ENCODE results near the gene COG5.

The COG5 gene

DNA sequence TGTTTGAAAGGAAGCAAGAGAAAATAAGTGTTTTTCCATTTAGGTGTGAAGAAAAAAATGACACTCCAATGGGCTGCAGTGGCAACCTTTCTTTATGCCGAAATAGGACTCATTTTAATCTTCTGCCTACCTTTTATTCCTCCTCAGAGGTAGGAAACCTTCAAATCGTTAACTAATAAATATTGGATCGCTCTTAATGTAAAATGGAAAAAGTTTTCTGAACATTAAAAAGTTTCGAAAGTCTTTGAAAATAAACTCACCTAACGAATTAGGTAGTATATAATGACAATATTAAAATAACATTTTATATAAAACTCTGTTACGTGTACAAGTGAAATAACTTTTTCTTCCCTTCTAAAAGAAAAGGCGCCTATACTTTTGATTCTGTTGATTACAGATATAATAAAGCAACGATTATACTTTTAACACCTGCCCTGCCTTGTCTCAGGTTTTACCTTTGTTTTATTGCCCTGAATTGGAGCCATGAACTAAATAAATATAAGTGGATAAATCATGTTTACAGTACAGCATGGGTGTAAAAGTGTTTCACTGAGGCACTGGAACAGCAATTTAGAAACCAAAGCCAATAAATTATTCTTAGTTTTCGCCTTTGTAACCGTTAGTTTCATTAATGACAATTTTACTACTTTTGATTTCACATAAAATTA, 17.1 kb upstream of the COG5 start:
- Histone ChIP-seq H3K4me3 (ENCODE audit: insufficient read depth, low read depth, low read length, poor library complexity, severe bottlenecking) (peak overlapping the region; percentile 89), H3K4me1 (ENCODE audit: control insufficient read depth, insufficient read depth, low read length, poor library complexity, severe bottlenecking) (peaks cover 3% of the 10 kb centered on the region), H3K27me3 (replicated peaks; ENCODE audit: control insufficient read depth, insufficient read depth, low read length, poor library complexity, severe bottlenecking) (no peaks in the 10 kb centered on the region), H3K9me3 (ENCODE audit: control insufficient read depth, low read length) (no peaks in the 10 kb centered on the region), H3K27ac (ENCODE audit: insufficient read depth, low read length, poor library complexity, severe bottlenecking) (peak overlapping the region; percentile 71), H3K36me3 (ENCODE audit: control insufficient read depth, insufficient read depth, low read length) (peaks cover 6% of the 10 kb centered on the region)
- no peak for DNase-seq

DNA sequence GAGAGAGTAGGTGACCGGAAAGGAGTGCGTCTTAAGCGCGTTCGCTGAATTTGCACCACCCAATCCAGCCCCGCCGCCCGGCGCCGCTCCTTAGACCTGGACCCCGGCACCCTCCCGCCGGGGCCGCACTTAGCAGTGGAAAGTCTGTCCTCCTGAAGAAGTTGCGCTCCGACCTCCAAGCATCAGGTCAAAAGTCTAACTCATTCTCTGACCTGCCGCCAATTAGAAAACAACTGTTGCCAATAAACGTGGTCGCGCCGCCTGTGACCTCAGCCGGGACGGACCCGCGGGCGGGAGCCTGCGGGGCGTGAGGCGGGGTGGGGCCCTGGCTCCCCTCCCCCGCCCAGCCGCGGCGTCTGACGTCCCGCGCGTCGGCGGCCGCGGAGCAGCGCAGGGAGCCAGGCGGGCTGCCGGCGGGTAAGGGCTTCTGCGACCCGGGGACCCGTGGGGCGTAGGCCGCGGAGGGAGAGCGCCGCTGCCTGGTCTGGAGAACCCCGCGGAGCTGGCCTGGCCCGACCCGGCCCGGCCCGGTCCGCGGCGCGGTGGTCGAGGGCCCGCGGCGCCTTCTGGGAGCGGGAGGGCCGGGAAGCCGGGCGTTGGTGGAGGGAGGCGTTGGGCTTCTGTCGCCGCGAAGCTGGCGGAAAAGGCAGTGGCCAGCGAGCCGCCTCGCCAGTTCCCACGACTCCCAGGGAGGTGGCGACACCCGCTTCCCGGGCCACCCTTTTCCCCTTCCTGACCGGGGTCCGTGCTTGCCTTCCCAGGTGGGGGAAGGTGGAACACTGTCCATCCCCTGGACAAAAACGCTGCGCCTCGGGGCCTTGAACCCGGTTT, 16.4 kb upstream of the COG5 start, which contains the start of gene BCAP29:
BCAP29 (plus strand) TSS at position 362 of the 831 bp plus-strand sequence. CDS start 527 bp downstream, outside the sequence.
- Histone ChIP-seq H3K36me3 (ENCODE audit: control insufficient read depth, insufficient read depth, low read length) (peaks cover under 1% of the 10 kb centered on the region), H3K9me3 (ENCODE audit: control insufficient read depth, low read length) (no peaks in the 10 kb centered on the region), H3K4me1 (ENCODE audit: control insufficient read depth, insufficient read depth, low read length, poor library complexity, severe bottlenecking) (peaks cover 3% of the 10 kb centered on the region), H3K27me3 (replicated peaks; ENCODE audit: control insufficient read depth, insufficient read depth, low read length, poor library complexity, severe bottlenecking) (no peaks in the 10 kb centered on the region), H3K4me3 (ENCODE audit: insufficient read depth, low read depth, low read length, poor library complexity, severe bottlenecking) (peak within 1 kb of the TSS; percentile 89), H3K27ac (ENCODE audit: insufficient read depth, low read length, poor library complexity, severe bottlenecking) (peak within 1 kb of the TSS; percentile 71)
- peak; percentile 43 to 54 (median 49) for DNase-seq

DNA sequence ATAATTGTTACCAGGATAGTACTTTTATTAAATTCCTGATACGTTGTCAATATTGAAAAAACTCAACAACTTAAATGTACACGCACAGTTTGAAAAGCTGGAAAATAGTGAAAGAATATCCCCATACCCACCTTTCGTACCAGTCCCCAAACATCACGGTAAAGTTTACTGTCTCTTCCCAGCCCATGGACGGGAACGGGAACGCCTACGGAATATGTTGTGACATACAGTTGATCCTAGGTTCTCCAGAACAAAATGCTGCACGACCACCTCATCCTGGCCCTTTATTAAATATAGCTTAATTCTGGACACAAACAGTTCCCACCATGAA, 15.8 kb upstream of the COG5 start:
- DNase-seq = no peak
- Histone ChIP-seq H3K9me3 (ENCODE audit: control insufficient read depth, low read length) (no peaks in the 10 kb centered on the region), H3K27me3 (replicated peaks; ENCODE audit: control insufficient read depth, insufficient read depth, low read length, poor library complexity, severe bottlenecking) (no peaks in the 10 kb centered on the region), H3K4me1 (ENCODE audit: control insufficient read depth, insufficient read depth, low read length, poor library complexity, severe bottlenecking) (peaks cover 3% of the 10 kb centered on the region), H3K27ac (ENCODE audit: insufficient read depth, low read length, poor library complexity, severe bottlenecking) (peak overlapping the region; percentile 71), H3K4me3 (ENCODE audit: insufficient read depth, low read depth, low read length, poor library complexity, severe bottlenecking) (peak overlapping the region; percentile 89), H3K36me3 (ENCODE audit: control insufficient read depth, insufficient read depth, low read length) (no peaks in the 10 kb centered on the region)

DNA sequence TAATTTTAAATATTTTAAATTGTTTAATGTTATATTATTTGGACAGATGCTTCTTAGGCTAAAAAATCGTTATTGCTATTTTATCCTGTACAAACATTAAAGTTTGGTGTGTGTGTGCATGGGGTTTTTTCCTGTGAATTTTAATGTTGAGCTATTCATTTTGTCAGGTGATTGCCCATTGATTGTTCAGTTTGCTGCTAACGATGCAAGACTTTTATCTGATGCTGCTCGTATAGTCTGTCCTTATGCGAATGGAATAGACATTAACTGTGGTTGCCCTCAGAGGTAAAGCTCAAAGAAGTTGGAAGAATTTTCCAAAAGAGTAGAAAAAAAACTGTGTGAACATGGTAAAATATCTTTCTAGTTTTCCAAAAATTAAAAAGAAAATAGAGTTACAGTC, 9.8 kb upstream of the COG5 start:
- no peaks in the 10 kb centered on the region for H3K4me1 ChIP-seq (ENCODE audit: control insufficient read depth, insufficient read depth, low read length, poor library complexity, severe bottlenecking)
- H3K4me3 ChIP-seq (ENCODE audit: insufficient read depth, low read depth, low read length, poor library complexity, severe bottlenecking) = no peak overlapping the region
- peaks cover 18% of the 10 kb centered on the region for H3K36me3 ChIP-seq (ENCODE audit: control insufficient read depth, insufficient read depth, low read length)
- no peaks in the 10 kb centered on the region for H3K9me3 ChIP-seq (ENCODE audit: control insufficient read depth, low read length)
- DNase-seq = no peak
- no peak overlapping the region for H3K27ac ChIP-seq (ENCODE audit: insufficient read depth, low read length, poor library complexity, severe bottlenecking)
- H3K27me3 ChIP-seq (replicated peaks; ENCODE audit: control insufficient read depth, insufficient read depth, low read length, poor library complexity, severe bottlenecking) = no peaks in the 10 kb centered on the region

DNA sequence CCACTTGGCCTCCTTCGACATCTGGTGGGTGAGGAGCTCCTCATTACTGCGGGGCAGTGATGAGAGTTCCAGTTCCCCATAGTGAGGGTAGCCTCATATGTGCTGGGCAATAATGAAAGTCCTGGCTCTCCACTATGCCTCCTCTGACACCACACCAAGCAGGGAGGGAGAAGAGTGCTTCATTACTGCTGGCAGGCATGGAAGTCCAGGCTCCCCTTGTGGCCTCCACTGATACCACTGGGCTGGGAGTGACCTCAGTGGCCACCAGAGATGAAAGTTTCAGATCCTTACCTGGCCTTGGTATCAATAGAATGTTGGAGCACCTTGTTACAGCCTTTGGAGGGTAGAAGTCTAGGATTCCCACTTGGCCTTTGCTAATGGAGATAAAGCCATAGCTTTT, 6.6 kb upstream of the COG5 start:
- no peaks in the 10 kb centered on the region for H3K4me1 ChIP-seq (ENCODE audit: control insufficient read depth, insufficient read depth, low read length, poor library complexity, severe bottlenecking)
- H3K4me3 ChIP-seq (ENCODE audit: insufficient read depth, low read depth, low read length, poor library complexity, severe bottlenecking) = no peak overlapping the region
- no peaks in the 10 kb centered on the region for H3K9me3 ChIP-seq (ENCODE audit: control insufficient read depth, low read length)
- H3K36me3 ChIP-seq (ENCODE audit: control insufficient read depth, insufficient read depth, low read length) = peaks cover 18% of the 10 kb centered on the region
- H3K27me3 ChIP-seq (replicated peaks; ENCODE audit: control insufficient read depth, insufficient read depth, low read length, poor library complexity, severe bottlenecking) = no peaks in the 10 kb centered on the region
- H3K27ac ChIP-seq (ENCODE audit: insufficient read depth, low read length, poor library complexity, severe bottlenecking) = no peak overlapping the region
- no peak for DNase-seq

DNA sequence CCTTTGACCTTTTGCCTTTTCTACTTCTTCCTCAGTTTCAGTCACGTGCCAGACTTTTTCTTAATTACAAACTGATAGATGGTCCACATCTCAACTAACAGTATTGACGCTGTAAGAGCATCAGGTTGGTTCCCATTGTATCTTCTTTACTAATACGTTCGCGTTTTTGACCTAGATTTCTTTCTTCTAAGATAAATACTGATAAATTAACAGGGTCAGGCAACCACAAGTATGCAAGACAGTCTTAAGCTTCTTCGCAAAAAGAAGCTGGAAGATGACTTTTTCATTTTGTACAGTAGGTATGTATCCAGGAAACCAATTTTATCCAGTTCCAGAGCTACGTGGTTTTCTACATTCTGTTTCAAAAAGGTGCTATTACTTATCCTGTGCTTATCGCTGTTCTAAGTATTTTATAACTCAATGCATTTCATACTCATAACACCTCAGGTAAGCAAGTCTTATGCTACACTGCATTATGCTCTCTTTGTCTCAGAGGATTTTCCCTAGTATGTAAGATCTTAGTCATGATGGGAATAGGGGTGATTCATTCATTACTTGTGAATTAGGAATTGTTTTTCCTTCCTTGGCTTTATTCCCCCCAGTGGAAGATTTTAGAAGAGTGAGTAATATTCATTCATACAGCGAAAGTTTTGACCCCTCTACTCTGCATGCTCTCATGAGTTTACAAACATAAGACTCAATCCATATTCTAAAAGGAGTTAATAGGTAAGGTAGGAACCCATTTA, 1.0 kb upstream of the COG5 start:
- DNase-seq = no peak
- H3K36me3 ChIP-seq (ENCODE audit: control insufficient read depth, insufficient read depth, low read length) = peaks cover under 1% of the 10 kb centered on the region
- peaks cover 23% of the 10 kb centered on the region for H3K4me1 ChIP-seq (ENCODE audit: control insufficient read depth, insufficient read depth, low read length, poor library complexity, severe bottlenecking)
- peak overlapping the region; percentile 92 for H3K27ac ChIP-seq (ENCODE audit: insufficient read depth, low read length, poor library complexity, severe bottlenecking)
- peak overlapping the region; percentile 82 for H3K4me3 ChIP-seq (ENCODE audit: insufficient read depth, low read depth, low read length, poor library complexity, severe bottlenecking)
- no peaks in the 10 kb centered on the region for H3K9me3 ChIP-seq (ENCODE audit: control insufficient read depth, low read length)
- no peaks in the 10 kb centered on the region for H3K27me3 ChIP-seq (replicated peaks; ENCODE audit: control insufficient read depth, insufficient read depth, low read length, poor library complexity, severe bottlenecking)

DNA sequence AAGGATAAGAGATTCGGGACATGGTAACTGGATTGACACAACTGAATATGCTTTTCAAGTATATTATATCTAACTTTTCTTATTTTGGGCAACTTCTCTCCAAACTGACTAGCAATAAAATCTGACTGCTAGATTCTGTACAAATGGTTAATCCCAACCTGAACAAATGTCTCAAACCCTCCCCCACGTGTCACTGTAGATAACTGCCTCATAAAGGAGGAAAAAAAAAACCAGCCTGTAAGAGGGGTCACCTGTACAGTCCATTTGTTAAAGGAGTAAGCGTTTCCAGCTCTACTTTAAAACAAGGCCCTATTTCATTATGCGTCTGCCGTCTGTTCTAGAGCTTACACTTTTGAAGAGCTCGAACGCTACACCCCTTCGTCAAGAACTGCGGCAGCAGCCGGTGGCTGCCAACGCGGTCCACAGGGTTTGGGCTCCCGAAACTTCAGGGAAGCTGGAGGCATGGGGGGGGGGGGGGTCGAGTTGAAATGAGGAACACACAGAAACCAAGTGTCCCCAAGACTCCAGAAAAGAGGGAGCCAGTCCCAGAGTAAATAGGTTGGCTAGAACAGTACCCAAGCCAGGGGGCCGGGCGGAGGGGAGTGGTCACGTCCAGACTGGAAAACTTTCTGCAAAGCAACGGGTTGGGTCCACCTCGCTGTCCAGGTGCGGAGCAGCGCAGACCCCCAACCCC, 492 bp downstream of the COG5 start:
- H3K9me3 ChIP-seq (ENCODE audit: control insufficient read depth, low read length) = no peaks in the 10 kb centered on the region
- H3K4me1 ChIP-seq (ENCODE audit: control insufficient read depth, insufficient read depth, low read length, poor library complexity, severe bottlenecking) = peaks cover 27% of the 10 kb centered on the region
- H3K27me3 ChIP-seq (replicated peaks; ENCODE audit: control insufficient read depth, insufficient read depth, low read length, poor library complexity, severe bottlenecking) = no peaks in the 10 kb centered on the region
- peak overlapping the region; percentile 82 for H3K4me3 ChIP-seq (ENCODE audit: insufficient read depth, low read depth, low read length, poor library complexity, severe bottlenecking)
- DNase-seq = no peak
- H3K36me3 ChIP-seq (ENCODE audit: control insufficient read depth, insufficient read depth, low read length) = no peaks in the 10 kb centered on the region
- peak overlapping the region; percentile 92 for H3K27ac ChIP-seq (ENCODE audit: insufficient read depth, low read length, poor library complexity, severe bottlenecking)

DNA sequence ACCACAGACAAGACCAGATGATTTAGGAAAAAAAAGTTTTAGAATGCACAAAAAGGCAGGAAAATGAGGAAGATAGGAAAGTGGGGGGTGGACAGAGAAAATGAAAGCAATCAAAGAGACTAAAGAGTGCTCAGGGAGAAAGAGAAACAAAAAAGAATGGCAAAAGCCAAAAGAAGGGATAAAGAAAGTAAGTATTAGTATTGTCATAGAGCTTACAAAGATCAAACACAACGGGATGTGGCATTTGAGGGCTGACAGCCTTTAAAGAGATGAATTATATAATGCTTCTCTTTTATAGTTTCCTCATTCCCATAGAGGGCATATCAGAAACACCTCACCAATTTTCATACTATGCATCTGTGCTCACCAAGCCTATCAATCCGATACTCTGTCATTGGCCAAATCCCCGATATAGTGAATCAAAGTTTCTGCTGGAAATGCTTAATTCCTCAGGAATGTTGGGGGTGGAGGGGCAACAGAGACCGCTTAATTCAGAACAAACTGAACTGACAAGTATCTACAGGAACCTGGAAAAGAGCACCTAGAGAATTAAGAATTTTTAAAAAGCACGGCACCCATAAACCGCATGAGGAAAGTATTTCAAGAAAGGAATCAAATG, 2.7 kb downstream of the COG5 start:
- Histone ChIP-seq H3K27me3 (replicated peaks; ENCODE audit: control insufficient read depth, insufficient read depth, low read length, poor library complexity, severe bottlenecking) (no peaks in the 10 kb centered on the region), H3K4me3 (ENCODE audit: insufficient read depth, low read depth, low read length, poor library complexity, severe bottlenecking) (peak overlapping the region; percentile 10), H3K9me3 (ENCODE audit: control insufficient read depth, low read length) (no peaks in the 10 kb centered on the region), H3K27ac (ENCODE audit: insufficient read depth, low read length, poor library complexity, severe bottlenecking) (peak overlapping the region; percentile 40), H3K36me3 (ENCODE audit: control insufficient read depth, insufficient read depth, low read length) (peaks cover 4% of the 10 kb centered on the region), H3K4me1 (ENCODE audit: control insufficient read depth, insufficient read depth, low read length, poor library complexity, severe bottlenecking) (peaks cover 27% of the 10 kb centered on the region)
- peak in 2 of 3 donors; percentile 6 to 55 for DNase-seq

DNA sequence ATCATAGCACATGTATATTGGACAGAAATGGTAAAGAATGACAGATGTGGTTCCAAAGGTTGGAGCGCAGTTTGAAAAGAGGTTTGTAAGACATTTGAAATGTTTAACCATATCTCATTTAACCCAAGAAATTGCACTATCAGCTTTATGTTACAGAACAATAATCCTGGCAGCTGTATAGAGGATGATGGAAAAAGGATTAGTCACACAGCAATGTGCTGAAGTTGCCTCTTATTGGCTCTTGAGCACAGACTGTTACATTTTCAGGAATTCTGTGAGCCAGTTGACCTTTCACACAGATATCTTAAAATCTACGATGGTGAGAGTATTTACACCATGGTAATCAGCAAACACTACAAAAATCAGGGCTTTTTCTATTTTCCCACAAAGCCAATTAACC, 3.9 kb downstream of the COG5 start:
- Histone ChIP-seq H3K9me3 (ENCODE audit: control insufficient read depth, low read length) (no peaks in the 10 kb centered on the region), H3K36me3 (ENCODE audit: control insufficient read depth, insufficient read depth, low read length) (peaks cover 6% of the 10 kb centered on the region), H3K27ac (ENCODE audit: insufficient read depth, low read length, poor library complexity, severe bottlenecking) (peak overlapping the region; percentile 40), H3K4me3 (ENCODE audit: insufficient read depth, low read depth, low read length, poor library complexity, severe bottlenecking) (no peak overlapping the region), H3K4me1 (ENCODE audit: control insufficient read depth, insufficient read depth, low read length, poor library complexity, severe bottlenecking) (peaks cover 26% of the 10 kb centered on the region), H3K27me3 (replicated peaks; ENCODE audit: control insufficient read depth, insufficient read depth, low read length, poor library complexity, severe bottlenecking) (no peaks in the 10 kb centered on the region)
- no peak for DNase-seq

Data from effector memory CD4-positive, alpha-beta T cell (primary cell).